CD4-positive, alpha-beta T cell treated with Interleukin-15 for 1 hour (primary cell): Measurements from ENCODE around the gene FBXL20.
A peak's percentile ranks its signal among the peaks of the same experiment; 100 is the strongest.
"Not testable (repeated sequence)": the region's sequence is repeated elsewhere in the genome, so short reads cannot be mapped to it uniquely, and the experiment has no call there.

Experiments used
- DNase-seq: peaks from one replicate; pipeline ENCODE4 v3.0.0-alpha.2; 2020

FBXL20 gene

GRCh38 chr17:39380144-39380543 is 21.3 kb downstream of the FBXL20 start:
- DNase-seq, result no peak

GRCh38 chr17:39376434-39376833 is 25.0 kb downstream of the FBXL20 start:
- no peak for DNase-seq

GRCh38 chr17:39367805-39368204 is 33.6 kb downstream of the FBXL20 start:
- not testable (repeated sequence) for DNase-seq

GRCh38 chr17:39365872-39366271 is 35.6 kb downstream of the FBXL20 start:
- no peak for DNase-seq

- DNase-seq, result no peak
Measured at GRCh38 chr17:39365242-39365641, 36.2 kb downstream of the FBXL20 start.

GRCh38 chr17:39364236-39365025 is 37.0 kb downstream of the FBXL20 start:
- DNase-seq, result no peak

GRCh38 chr17:39361064-39361463 is 40.4 kb downstream of the FBXL20 start:
- DNase-seq, result no peak

- no peak for DNase-seq
Measured at GRCh38 chr17:39360537-39360936, 40.9 kb downstream of the FBXL20 start.

GRCh38 chr17:39359994-39360393 is 41.4 kb downstream of the FBXL20 start:
- no peak for DNase-seq

GRCh38 chr17:39357986-39358385 is 43.4 kb downstream of the FBXL20 start:
- no peak for DNase-seq

- DNase-seq, result no peak
Measured at GRCh38 chr17:39357488-39357887, 43.9 kb downstream of the FBXL20 start.

GRCh38 chr17:39352986-39353385 is 48.4 kb downstream of the FBXL20 start:
- DNase-seq, result no peak

GRCh38 chr17:39352511-39352910 is 48.9 kb downstream of the FBXL20 start:
- no peak for DNase-seq

GRCh38 chr17:39351508-39351907 is 49.9 kb downstream of the FBXL20 start:
- DNase-seq, result no peak

- no peak for DNase-seq
Measured at GRCh38 chr17:39349246-39349645, 52.2 kb downstream of the FBXL20 start.

GRCh38 chr17:39346863-39347262 is 54.6 kb downstream of the FBXL20 start:
- DNase-seq, result not testable (repeated sequence)

- DNase-seq, result no peak
Measured at GRCh38 chr17:39341541-39341940, 59.9 kb downstream of the FBXL20 start.

GRCh38 chr17:39340731-39341130 is 60.7 kb downstream of the FBXL20 start:
- no peak for DNase-seq

GRCh38 chr17:39339272-39339671 is 62.2 kb downstream of the FBXL20 start:
- DNase-seq, result no peak

- not testable (repeated sequence) for DNase-seq
Measured at GRCh38 chr17:39337649-39338048, 63.8 kb downstream of the FBXL20 start.

- peak; percentile 19 for DNase-seq
Measured at GRCh38 chr17:39335704-39336223, 65.7 kb downstream of the FBXL20 start.

GRCh38 chr17:39334008-39334744 is 67.2 kb downstream of the FBXL20 start:
- DNase-seq, result not testable (repeated sequence)

GRCh38 chr17:39332092-39332491 is 69.3 kb downstream of the FBXL20 start:
- DNase-seq, result no peak

GRCh38 chr17:39328815-39329214 is 72.6 kb downstream of the FBXL20 start:
- DNase-seq, result no peak
